ENCODE measurements around the gene DGLUCY.

- no peak for TF ChIP-seq CTCF (IDR thresholded peaks at IDR 0.05; ENCODE audit: insufficient read depth, low read depth, low read length)
- no peak for TF ChIP-seq EZH2 (IDR thresholded peaks at IDR 0.05; ENCODE audit: insufficient read depth, low read length)
These were observed 35.6 kb downstream of the DGLUCY start for GRCh38 chr14:91149462-91149861.
